ENCODE measurements around the gene RAD23A.

GRCh38 chr19:12949363-12950283 lies 4.0 kb downstream of the RAD23A start:
- no peak for TF ChIP-seq EP300 (IDR thresholded peaks at IDR 0.05)
- no peak for TF ChIP-seq CTCF (IDR thresholded peaks at IDR 0.05)
